Measurements from ENCODE around the gene PPM1E. TPM values are rescaled to one million over a fixed set of nuclear protein-coding genes. Genes with fewer than 3 reads are reported as not detected.

PPM1E gene
- total RNA-seq, 2 donors from 2014 or later: 4.1 to 7.8 TPM

GRCh38 chr17:58913552-58913951 lies 157.9 kb downstream of the PPM1E start:
- no peaks in the 10 kb centered on the region for H3K36me3 ChIP-seq
- intact Hi-C loops (cut with DNase I): no loop called here
- no peaks in the 10 kb centered on the region for H3K9me3 ChIP-seq
- TF ChIP-seq POLR2AphosphoS5 (IDR thresholded peaks at IDR 0.05): no peak
- TF ChIP-seq POLR2A (IDR thresholded peaks at IDR 0.05): no peak
- TF ChIP-seq CTCF (IDR thresholded peaks at IDR 0.05): no peak
- no peaks in the 10 kb centered on the region for H3K27me3 ChIP-seq (replicated peaks; ENCODE audit: insufficient read depth)
- no peak for DNase-seq (ENCODE audit: low spot score)
- no peak overlapping the region for H3K4me3 ChIP-seq
- H3K27ac ChIP-seq: no peak overlapping the region
- H3K4me1 ChIP-seq (replicated peaks): no peaks in the 10 kb centered on the region

GRCh38 chr17:58913971-58914769 lies 158.5 kb downstream of the PPM1E start:
- H3K27ac ChIP-seq: peak overlapping the region in 1 of 2 donors; percentile 9
- no peak for DNase-seq (ENCODE audit: low spot score)
- no peaks in the 10 kb centered on the region for H3K9me3 ChIP-seq
- no peak for TF ChIP-seq CTCF (IDR thresholded peaks at IDR 0.05)
- TF ChIP-seq POLR2AphosphoS5 (IDR thresholded peaks at IDR 0.05): peak; percentile 49
- TF ChIP-seq POLR2A (IDR thresholded peaks at IDR 0.05): no peak
- H3K4me1 ChIP-seq (replicated peaks): no peaks in the 10 kb centered on the region
- no peak overlapping the region for H3K4me3 ChIP-seq
- 62% methylated on average over 2 of the region's 2 CpGs for WGBS
- H3K36me3 ChIP-seq: no peaks in the 10 kb centered on the region
- H3K27me3 ChIP-seq (replicated peaks; ENCODE audit: insufficient read depth): no peaks in the 10 kb centered on the region
- intact Hi-C loops (cut with DNase I): no loop called here

GRCh38 chr17:58917228-58917627 lies 161.6 kb downstream of the PPM1E start:
- WGBS: 79% methylated on average over 1 of the region's 1 CpG

GRCh38 chr17:58918072-58918471 lies 162.4 kb downstream of the PPM1E start:
- H3K27me3 ChIP-seq (replicated peaks; ENCODE audit: insufficient read depth): no peaks in the 10 kb centered on the region
- H3K4me1 ChIP-seq (replicated peaks): no peaks in the 10 kb centered on the region
- no peak overlapping the region for H3K27ac ChIP-seq
- intact Hi-C loops (cut with DNase I): no loop called here
- H3K4me3 ChIP-seq: no peak overlapping the region
- H3K36me3 ChIP-seq: no peaks in the 10 kb centered on the region
- TF ChIP-seq POLR2AphosphoS5 (IDR thresholded peaks at IDR 0.05) (no peak), POLR2A (IDR thresholded peaks at IDR 0.05) (no peak), CTCF (IDR thresholded peaks at IDR 0.05) (no peak)
- WGBS: 87% methylated on average over 2 of the region's 2 CpGs
- no peak for DNase-seq (ENCODE audit: low spot score)
- H3K9me3 ChIP-seq: no peaks in the 10 kb centered on the region

More at GRCh38 chr17:58917228-58917627, 161.6 kb downstream of the PPM1E start:
- intact Hi-C loops (cut with DNase I): no loop called here
- Histone ChIP-seq H3K27me3 (replicated peaks; ENCODE audit: insufficient read depth) (no peaks in the 10 kb centered on the region), H3K9me3 (no peaks in the 10 kb centered on the region), H3K36me3 (no peaks in the 10 kb centered on the region), H3K4me1 (replicated peaks) (no peaks in the 10 kb centered on the region), H3K27ac (no peak overlapping the region), H3K4me3 (no peak overlapping the region)
- TF ChIP-seq CTCF (IDR thresholded peaks at IDR 0.05) (no peak), POLR2A (IDR thresholded peaks at IDR 0.05) (no peak), POLR2AphosphoS5 (IDR thresholded peaks at IDR 0.05) (no peak)
- no peak for DNase-seq (ENCODE audit: low spot score)

GRCh38 chr17:58918884-58919283 lies 163.2 kb downstream of the PPM1E start:
- Histone ChIP-seq H3K9me3 (no peaks in the 10 kb centered on the region), H3K4me3 (no peak overlapping the region), H3K4me1 (replicated peaks) (no peaks in the 10 kb centered on the region), H3K27me3 (replicated peaks; ENCODE audit: insufficient read depth) (no peaks in the 10 kb centered on the region), H3K36me3 (no peaks in the 10 kb centered on the region), H3K27ac (no peak overlapping the region)
- TF ChIP-seq POLR2A (IDR thresholded peaks at IDR 0.05) (no peak), CTCF (IDR thresholded peaks at IDR 0.05) (no peak), POLR2AphosphoS5 (IDR thresholded peaks at IDR 0.05) (no peak)
- no peak for DNase-seq (ENCODE audit: low spot score)
- intact Hi-C loops (cut with DNase I): no loop called here

Data from prostate gland (tissue), 2 donors.